Stimulated activated naive CD8-positive, alpha-beta T cell treated with anti-CD3 and anti-CD28 coated beads, Interleukin-15, amount 100 ng/mL, for 72 hours (primary cell): ENCODE measurements around the gene ADSS1.
"Not testable (repeated sequence)": the region's sequence is repeated elsewhere in the genome, so short reads cannot be mapped to it uniquely, and the experiment has no call there.

Experiments
- ATAC-seq: fragments of 150-1000 bp; cut with Tn5 transposase; 2 replicates; pipeline ENCODE4 v1.10.0; 2021; ENCODE audit warnings: mild to moderate bottlenecking, moderate library complexity
- DNase-seq, 2 donors: peaks; one replicate each; pipeline ENCODE4 v3.0.0; 2021 to 2022
- H3K27ac Mint-ChIP-seq, 2 donors: one replicate each; pipeline ENCODE4 v1.8.0; 2022; ENCODE audit warnings: mild to moderate bottlenecking in 2 of 2, mixed read lengths in 2 of 2, moderate library complexity in 2 of 2
- H3K27me3 Mint-ChIP-seq: one replicate; pipeline ENCODE4 v1.8.0; 2022; ENCODE audit warnings: mixed read lengths
- H3K4me1 Mint-ChIP-seq: one replicate; pipeline ENCODE4 v1.8.0; 2022; ENCODE audit warnings: mild to moderate bottlenecking, mixed read lengths
- H3K4me3 Mint-ChIP-seq, 2 donors: one replicate each; pipeline ENCODE4 v1.8.0; 2022; ENCODE audit warnings: mild to moderate bottlenecking in 2 of 2, mixed read lengths in 2 of 2, moderate library complexity in 1 of 2
- H3K9me3 Mint-ChIP-seq, 2 donors: one replicate each; pipeline ENCODE4 v1.8.0; 2022; ENCODE audit warnings: mixed read lengths in 2 of 2

ADSS1 gene

DNA sequence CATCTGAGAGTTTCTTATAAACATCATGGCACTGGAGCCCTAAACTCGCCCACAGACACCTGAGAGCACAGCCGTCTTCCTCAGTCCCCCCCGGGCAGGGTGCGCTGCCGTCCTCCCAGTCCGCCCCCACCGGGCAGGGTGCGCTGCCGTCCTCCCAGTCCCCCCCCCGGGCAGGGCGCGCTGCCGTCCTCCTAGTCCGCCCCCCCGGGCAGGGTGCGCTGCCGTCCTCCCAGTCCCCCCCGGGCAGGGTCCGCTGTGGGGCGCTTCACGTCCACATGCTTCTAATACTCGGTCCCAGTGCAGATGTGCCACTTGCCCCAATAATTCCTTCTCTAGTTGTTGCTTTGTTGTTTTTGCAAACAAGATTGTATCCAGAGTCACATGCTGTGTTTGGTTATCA, 6.9 kb upstream of the ADSS1 start:
- Mint-ChIP-seq H3K9me3 (no peaks in the 10 kb centered on the region), H3K4me1 (no peaks in the 10 kb centered on the region), H3K4me3 (no peak overlapping the region), H3K27me3 (no peaks in the 10 kb centered on the region), H3K27ac (no peak overlapping the region)
- DNase-seq (no peak), ATAC-seq (peak; percentile 50)

DNA sequence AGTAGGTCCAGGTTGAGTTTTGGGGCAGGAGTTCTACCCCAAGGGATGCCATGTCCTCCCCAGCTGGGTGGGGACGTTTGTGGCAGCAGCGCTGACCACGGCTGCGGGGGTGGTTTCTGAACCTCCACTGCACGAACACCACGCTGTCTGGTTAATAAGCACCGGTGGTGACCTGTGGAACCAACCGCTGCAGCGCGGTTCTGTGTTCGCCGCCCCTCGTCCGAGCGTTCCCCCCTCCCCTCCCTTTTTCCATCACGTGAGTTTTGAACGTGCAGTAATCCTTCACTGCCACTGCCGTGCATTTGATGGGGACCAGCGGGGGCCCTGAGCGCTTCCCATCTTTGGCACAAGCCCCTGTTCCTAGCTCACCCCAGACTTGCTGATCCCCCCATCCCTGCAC, 6.4 kb upstream of the ADSS1 start:
- Mint-ChIP-seq H3K27me3 (no peaks in the 10 kb centered on the region), H3K4me1 (no peaks in the 10 kb centered on the region), H3K27ac (no peak overlapping the region), H3K4me3 (no peak overlapping the region), H3K9me3 (no peaks in the 10 kb centered on the region)
- DNase-seq (no peak), ATAC-seq (no peak)

DNA sequence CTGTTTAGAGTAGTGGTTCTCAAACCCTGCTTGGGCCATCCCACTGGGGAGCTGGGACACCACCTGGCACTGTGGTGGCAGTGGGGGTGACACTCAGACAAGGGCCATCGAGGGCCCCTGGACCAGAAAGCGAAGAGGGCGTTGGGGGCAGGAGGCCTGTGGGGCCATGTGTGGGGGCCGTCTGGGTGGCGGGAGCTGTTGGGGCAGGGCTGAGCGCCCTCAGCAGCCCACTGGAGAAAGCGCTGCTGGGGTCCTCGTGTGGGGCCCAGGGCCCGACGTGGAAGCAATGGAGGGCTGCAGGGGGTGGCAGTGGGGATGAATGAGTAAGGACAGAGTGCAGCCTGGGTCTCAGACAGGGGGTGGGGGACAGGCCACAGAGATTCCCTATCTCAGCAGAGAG, 5.9 kb upstream of the ADSS1 start:
- Mint-ChIP-seq H3K4me1 (no peaks in the 10 kb centered on the region), H3K9me3 (no peaks in the 10 kb centered on the region), H3K27ac (no peak overlapping the region)

DNA sequence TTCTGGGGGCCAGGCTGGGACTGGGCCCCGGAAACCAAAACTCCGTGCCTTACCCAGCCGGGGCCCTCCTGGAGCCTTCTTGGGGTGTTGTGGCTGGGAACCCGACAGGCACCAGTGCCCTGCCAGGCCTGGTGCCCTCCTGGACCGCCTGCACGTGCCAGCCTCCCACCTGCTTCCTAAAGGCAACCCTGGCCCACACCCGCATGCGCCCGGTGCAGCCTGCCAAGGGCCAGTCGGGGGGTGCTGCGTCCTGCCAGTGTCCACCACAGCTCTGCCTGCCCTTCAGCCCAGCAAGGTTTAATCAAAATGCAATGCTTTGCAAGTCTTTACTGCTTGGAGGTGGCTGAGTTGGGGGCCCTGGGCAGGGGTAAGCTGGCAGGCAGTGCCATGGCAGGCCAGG, 5.2 kb upstream of the ADSS1 start:
- no peak for DNase-seq
- H3K9me3 Mint-ChIP-seq, result no peaks in the 10 kb centered on the region
- no peak for ATAC-seq
- no peaks in the 10 kb centered on the region for H3K27me3 Mint-ChIP-seq
- no peaks in the 10 kb centered on the region for H3K4me1 Mint-ChIP-seq
- no peak overlapping the region for H3K4me3 Mint-ChIP-seq
- H3K27ac Mint-ChIP-seq, result no peak overlapping the region

More for the DNA sequence above, 5.9 kb upstream of the ADSS1 start:
- DNase-seq (no peak), ATAC-seq (no peak)
- H3K27me3 Mint-ChIP-seq, result no peaks in the 10 kb centered on the region
- H3K4me3 Mint-ChIP-seq, result no peak overlapping the region

DNA sequence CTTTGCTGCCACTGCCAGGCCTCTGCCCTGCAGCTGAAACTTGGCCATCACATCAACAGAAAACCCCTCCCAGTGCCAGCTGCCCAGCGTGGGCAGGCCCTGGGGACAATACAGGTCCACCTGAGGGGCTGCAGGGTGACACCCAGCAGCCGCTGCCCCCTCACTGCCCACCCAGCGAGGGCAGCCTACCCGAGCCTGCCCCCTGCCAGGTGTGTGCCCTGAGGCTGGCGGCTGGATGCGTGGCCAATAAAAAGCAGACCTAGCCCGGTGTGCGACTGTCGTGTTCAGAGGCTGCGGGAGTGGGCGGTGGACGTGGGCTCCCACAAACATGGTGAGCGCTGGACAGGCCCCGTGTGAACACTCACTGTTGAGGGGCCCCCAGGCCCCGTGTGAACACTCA, 4.7 kb upstream of the ADSS1 start:
- Mint-ChIP-seq H3K4me1 (no peaks in the 10 kb centered on the region), H3K27me3 (no peaks in the 10 kb centered on the region), H3K4me3 (no peak overlapping the region), H3K27ac (no peak overlapping the region), H3K9me3 (no peaks in the 10 kb centered on the region)
- ATAC-seq (no peak), DNase-seq (no peak)

DNA sequence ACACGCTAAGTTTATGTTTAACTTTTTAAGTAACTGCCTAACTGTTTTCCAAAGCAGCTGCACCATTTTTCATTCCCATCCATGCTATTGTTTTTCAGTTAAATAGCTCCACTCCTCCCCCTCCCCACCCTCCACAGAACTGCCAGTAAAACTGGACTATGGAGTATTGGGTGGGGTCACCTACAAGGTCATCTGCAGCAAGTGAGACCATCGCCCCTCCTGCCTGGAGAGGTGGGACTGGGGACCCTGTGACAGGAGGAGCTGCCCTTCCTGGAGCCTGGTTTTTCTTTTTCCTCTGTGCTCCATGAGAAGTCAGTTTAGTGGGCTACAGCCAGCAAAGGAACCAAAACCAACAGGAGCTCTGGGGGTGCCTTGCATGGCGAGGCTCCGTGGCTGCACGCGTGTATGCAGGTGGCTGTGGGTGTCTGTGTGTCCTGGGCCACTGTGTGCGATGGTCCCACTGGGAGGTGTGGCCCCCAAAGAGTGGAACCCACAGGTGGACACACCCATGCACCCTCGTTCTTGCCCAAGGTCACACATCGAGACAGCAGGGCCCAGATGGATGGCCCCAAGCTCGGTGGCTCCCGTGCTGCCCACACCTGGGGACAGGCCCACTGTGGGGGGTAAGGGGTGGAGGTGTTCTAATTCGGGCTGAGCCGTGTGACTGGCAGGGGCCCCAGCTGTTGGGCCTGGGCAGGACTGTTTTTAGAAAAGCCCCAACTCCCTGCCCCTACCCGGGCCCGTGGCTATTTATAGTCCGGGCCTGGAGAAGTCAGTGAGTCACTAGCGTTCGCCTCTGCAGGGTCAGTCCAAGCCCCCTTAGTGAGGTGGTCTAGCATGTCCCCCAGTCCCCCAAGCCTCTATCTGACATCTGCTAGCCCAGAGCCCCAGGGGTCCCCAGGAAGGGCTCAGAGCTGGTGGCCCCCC, 2.3 kb upstream of the ADSS1 start:
- no peak for ATAC-seq
- H3K27me3 Mint-ChIP-seq, result no peaks in the 10 kb centered on the region
- no peak for DNase-seq
- H3K27ac Mint-ChIP-seq, result no peak overlapping the region
- H3K4me1 Mint-ChIP-seq, result peaks cover 11% of the 10 kb centered on the region
- no peak overlapping the region for H3K4me3 Mint-ChIP-seq
- H3K9me3 Mint-ChIP-seq, result no peaks in the 10 kb centered on the region

DNA sequence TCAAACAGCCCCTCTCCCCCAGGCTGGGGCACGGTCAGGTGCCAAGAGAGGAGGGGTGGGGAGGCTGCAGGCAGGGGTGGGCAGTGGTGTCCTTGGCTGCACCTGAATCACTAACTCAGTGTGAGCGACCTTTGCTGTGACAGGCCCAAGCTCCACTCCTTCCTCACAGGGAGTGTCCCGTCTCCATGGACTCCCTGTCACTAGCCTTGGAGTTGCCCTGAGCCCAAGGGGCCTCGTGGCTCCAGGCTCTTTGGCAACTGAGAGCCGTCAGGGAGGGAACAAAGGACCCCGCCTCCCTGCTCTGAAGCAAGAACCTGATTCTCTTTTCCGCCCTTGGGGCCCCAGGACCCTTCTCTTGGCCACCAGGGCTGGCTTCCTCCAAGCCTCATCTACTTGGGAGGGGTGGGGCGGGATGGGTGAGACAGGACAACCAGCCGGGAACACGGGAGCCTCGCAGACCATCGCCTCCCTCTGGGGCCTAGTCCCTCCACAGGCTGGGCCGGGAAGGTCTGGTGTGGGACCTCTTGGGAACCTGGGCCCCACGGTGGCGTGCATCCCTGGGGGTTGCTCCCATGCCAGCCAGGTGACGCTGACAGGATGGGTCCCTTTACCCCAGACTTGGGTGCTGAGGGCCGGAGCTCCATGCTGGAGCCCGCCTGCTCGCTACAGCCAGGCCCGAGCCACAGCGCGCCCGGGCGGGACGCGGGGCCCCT, 935 bp upstream of the ADSS1 start:
- Mint-ChIP-seq H3K27me3 (no peaks in the 10 kb centered on the region), H3K27ac (no peak overlapping the region), H3K9me3 (no peaks in the 10 kb centered on the region), H3K4me3 (peak overlapping the region in 1 of 2 donors; percentile 24), H3K4me1 (peaks cover 16% of the 10 kb centered on the region)
- DNase-seq (peak in 1 of 2 donors; percentile 33), ATAC-seq (peak; percentile 1)

DNA sequence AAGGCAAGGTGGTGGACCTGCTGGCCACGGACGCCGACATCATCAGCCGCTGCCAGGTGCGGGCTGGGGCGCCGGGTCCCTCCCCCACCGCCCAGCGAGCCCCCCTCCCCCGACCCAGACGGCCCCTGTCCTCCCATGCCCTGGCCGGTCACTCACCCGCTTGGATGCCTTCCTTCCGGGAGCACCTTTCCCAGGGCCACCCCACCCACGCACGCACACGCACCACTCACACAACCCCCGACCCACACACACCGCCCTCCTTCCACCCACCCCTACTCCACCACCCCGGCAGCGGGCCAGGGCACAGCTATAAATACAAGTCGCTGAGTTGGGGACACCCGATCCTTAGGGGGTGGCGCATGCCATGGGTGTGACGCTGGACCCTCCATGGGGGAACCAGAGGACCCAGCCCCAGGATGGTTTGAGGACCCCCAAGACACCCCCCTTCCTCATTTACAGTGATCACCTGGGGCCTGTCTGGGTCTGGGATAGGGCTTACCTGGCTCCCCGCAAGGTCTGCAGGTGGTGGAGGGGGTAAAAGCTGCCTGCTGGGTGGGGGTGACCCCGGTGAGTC, 465 bp downstream of the ADSS1 start:
- Mint-ChIP-seq H3K9me3 (no peaks in the 10 kb centered on the region), H3K4me3 (peak overlapping the region; percentile 59 to 61), H3K27ac (no peak overlapping the region), H3K4me1 (peaks cover 16% of the 10 kb centered on the region), H3K27me3 (no peaks in the 10 kb centered on the region)
- ATAC-seq (peak; percentile 42), DNase-seq (peak in 1 of 2 donors; percentile 25)

DNA sequence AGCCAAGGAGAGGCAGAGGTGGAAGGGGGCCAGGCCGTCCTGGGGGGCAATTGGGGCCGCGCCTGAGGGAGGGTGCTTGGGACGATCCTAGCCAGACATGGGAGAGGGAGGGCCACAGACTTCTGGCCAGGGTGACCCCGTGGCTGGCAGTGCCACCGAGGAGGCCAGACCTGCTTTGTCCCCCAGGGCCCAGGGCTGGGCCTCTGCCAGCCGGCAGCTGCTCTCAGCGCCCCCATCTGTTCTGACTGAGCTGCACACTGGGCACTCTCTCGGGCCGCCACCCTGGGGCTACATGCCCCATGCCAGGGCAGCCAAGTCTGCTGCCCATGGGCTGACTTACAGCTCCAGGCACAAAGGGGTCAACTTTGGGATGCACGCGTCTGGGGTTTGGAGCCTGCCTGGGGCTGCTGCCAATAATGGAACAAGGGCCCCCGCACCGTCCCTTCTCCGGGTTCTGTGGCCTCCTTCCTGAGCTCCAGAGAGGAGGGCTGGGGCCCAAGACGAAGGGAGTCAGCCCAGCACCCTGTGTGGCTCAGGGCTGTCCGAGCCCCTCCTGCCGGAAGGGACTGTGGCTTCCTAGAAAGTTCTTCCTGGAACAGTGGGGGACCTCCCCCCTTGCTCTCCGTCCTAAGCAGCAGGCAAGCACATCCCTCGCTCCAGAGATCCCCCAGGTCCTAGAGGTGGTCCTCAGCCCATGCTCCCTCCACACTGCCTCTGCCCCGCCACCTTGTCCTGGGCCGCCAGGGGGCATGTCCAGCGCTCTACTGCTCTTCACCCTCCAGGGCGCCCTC, 1.1 kb downstream of the ADSS1 start:
- DNase-seq (no peak), ATAC-seq (no peak)
- Mint-ChIP-seq H3K27ac (no peak overlapping the region), H3K4me1 (peaks cover 16% of the 10 kb centered on the region), H3K4me3 (peak overlapping the region; percentile 59 to 61), H3K27me3 (no peaks in the 10 kb centered on the region), H3K9me3 (no peaks in the 10 kb centered on the region)

DNA sequence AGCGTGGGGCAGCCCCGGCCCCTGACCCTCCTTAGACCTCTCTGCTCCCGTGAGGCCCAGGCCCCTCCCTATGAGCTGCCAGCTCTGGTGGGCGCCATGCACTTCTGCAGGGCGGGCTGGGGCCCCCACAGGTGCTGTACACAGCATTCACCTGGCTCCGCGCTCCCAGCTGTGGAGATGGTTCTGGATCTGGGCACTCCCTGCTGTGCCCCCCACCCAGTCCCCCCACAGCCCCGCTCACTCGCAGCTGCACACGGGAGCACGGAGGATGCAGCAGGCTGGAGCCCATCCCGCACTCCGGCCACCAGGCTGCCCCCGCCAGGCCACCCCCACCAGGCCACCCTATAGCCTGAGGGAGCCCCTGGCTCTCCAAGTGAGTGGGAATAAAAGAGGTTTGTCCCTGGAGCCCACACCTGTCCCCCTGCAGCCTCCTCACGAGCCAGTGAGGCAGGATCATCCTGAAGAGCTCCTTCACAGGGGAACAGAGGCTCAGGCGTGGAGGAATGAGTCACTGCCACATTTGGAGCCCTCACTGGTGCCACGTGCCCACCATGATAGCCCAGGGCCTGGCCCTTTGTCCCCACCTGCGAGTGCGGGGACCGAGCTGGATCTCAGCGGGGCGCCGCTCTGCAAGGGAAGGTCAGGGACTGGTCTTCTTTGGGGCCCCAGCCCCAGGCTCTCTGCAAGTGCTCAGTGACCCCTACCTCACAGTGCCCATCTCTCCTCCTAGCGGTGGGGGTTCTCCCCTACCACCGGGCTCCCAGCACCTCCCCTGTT, 1.9 kb downstream of the ADSS1 start:
- no peak overlapping the region for H3K27ac Mint-ChIP-seq
- no peaks in the 10 kb centered on the region for H3K9me3 Mint-ChIP-seq
- ATAC-seq (peak; percentile 11), DNase-seq (no peak)
- no peak overlapping the region for H3K4me3 Mint-ChIP-seq
- H3K27me3 Mint-ChIP-seq, result no peaks in the 10 kb centered on the region
- peaks cover 16% of the 10 kb centered on the region for H3K4me1 Mint-ChIP-seq

DNA sequence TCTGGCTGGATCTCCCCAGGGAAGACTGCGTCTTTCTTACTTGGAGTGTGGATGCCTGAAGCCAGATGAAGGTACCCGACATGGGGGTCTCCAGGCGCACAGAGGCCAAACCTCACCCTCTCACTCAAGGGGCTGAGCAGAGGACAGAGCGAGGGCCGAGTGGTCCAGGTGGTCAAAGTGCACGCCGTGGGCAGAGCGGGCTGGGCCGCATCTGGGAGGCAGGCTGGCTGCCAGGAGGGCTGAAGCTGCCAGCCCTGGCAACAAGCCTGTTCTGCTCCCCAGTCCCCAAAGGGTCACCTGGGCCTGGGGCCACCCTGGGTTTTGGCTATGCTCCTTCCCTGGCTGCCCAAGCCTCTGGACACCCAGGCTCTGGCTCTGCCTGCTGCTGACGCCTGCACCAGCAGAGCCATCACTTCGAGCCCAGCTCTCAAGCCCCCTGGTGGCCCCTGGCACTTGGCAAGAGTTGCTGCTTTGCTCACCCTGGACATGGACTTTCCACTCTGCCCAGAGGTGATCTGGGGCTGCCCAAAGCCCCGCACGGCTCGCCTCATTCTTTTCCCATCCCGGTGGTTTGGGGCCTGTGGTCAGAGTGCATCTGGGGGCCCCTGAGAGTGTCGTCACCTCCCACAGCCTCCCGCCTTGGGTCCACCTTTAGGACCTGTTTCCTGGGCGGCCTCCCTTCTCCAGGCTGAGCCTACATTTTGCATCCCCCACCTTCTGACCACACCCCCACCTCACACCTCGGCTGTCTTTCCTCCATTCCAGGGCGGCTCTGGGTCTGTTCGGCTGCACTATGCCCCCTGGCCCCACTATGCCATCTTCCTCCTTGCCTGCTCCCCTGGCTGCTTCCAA, 2.8 kb downstream of the ADSS1 start:
- H3K27ac Mint-ChIP-seq, result no peak overlapping the region
- no peak overlapping the region for H3K4me3 Mint-ChIP-seq
- DNase-seq (no peak), ATAC-seq (no peak)
- peaks cover 16% of the 10 kb centered on the region for H3K4me1 Mint-ChIP-seq
- no peaks in the 10 kb centered on the region for H3K9me3 Mint-ChIP-seq
- no peaks in the 10 kb centered on the region for H3K27me3 Mint-ChIP-seq

DNA sequence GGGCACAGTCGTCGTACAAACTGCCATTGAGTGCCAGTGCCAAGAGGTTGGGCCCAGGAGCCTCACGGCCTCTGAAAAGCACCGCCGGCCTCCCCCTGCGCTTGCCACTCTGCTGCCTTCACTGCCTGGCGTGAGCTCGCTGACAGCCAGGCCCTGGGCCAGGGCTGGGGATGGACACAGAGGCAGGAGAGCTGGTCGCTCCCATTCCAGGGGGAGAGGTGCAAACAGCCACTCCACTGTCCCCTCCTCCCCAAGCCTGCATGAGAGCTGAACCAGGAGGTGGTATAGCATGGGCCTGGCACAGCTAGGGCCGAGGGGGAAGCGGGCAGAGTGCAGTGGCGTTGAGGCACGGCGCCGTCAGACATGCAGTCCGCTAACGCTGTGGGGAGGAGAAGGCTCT, 4.6 kb downstream of the ADSS1 start:
- Mint-ChIP-seq H3K27me3 (no peaks in the 10 kb centered on the region), H3K9me3 (no peaks in the 10 kb centered on the region), H3K4me3 (no peak overlapping the region), H3K27ac (peak overlapping the region in 1 of 2 donors; percentile 65), H3K4me1 (peaks cover 16% of the 10 kb centered on the region)
- DNase-seq (no peak), ATAC-seq (no peak)

DNA sequence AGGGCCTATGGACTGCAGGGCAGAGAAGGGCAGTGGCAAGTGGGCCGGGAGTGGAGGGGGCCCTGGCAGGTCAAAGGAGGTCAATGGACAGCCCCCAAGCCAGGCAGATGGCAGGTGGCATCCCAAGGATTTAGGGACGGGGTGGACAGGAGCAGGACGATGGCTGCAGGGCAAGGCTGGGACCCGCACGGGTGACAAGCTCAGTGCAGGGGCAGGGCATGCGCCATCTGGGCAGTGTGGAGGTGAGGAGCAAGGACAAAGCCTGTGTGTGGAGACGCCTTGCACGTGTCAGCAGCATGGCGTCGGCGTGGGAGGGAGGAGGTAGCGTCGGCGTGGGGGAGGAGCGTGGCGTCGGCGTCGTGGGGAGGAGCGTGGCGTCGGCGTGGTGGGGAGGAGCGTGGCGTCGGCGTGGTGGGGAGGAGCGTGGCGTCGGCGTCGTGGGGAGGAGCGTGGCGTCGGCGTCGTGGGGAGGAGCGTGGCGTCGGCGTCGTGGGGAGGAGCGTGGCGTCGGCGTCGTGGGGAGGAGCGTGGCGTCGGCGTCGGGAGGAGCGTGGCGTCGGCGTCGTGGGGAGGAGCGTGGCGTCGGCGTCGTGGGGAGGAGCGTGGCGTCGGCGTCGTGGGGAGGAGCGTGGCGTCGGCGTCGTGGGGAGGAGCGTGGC, 5.3 kb downstream of the ADSS1 start:
- H3K4me3 Mint-ChIP-seq, H3K9me3 Mint-ChIP-seq, ATAC-seq, H3K27me3 Mint-ChIP-seq, DNase-seq: not testable (repeated sequence)
- H3K4me1 Mint-ChIP-seq, result peaks cover 16% of the 10 kb centered on the region
- peak overlapping the region; percentile 65 for H3K27ac Mint-ChIP-seq

DNA sequence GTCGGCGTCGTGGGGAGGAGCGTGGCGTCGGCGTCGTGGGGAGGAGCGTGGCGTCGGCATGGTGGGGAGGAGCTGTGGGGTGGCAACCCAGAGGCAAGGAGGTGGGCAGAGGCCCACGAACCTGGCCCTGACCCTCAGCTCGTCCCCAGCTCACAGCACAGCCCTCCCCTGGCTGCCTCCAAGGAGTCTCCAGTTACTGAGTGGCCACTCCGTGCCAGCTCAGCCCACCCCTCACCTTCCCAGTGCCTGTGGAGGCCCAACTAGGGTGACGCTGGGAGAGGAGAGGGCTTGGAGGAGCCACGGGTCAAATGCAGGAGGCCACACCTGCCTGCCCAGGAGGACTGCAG, 5.8 kb downstream of the ADSS1 start:
- ATAC-seq, result no peak
- Mint-ChIP-seq H3K4me1 (peaks cover 13% of the 10 kb centered on the region), H3K4me3 (no peak overlapping the region), H3K27ac (no peak overlapping the region), H3K27me3 (no peaks in the 10 kb centered on the region), H3K9me3 (no peaks in the 10 kb centered on the region)
- no peak for DNase-seq
